GM23248 (cell line): ENCODE measurements around the gene CYGB. TPM values are rescaled to one million over a fixed set of nuclear protein-coding genes. Genes with fewer than 3 reads are reported as not detected.

Experiments
- DNase-seq: peaks from one replicate; pipeline ENCODE4 v3.0.0-alpha.2; 2015
- H2AFZ ChIP-seq: fragments of 200-600 bp; sonication (generic); 2 replicates; pipeline ENCODE4 v1.6.1; 2016; ENCODE audit warnings: antibody characterized with exemption
- H3F3A ChIP-seq: fragments of 200-600 bp; sonication (generic); 2 replicates; pipeline ENCODE4 v1.6.1; 2016; ENCODE audit warnings: mild to moderate bottlenecking, antibody characterized with exemption, mixed run types; ENCODE audit not compliant: insufficient read depth
- H3K27ac ChIP-seq: fragments of 200-600 bp; sonication (generic); 2 replicates; pipeline ENCODE4 v1.5.1; 2016; ENCODE audit warnings: mild to moderate bottlenecking
- H3K27me3 ChIP-seq: fragments of 200-600 bp; sonication (generic); replicated peaks from 2 replicates; pipeline ENCODE4 v1.6.1; 2016; ENCODE audit warnings: mild to moderate bottlenecking; ENCODE audit not compliant: insufficient read depth
- H3K36me3 ChIP-seq: fragments of 200-600 bp; sonication (generic); 2 replicates; pipeline ENCODE4 v1.6.1; 2016; ENCODE audit warnings: low read depth, mild to moderate bottlenecking
- H3K4me1 ChIP-seq: fragments of 200-600 bp; sonication (generic); 2 replicates; pipeline ENCODE4 v1.6.1; 2016; ENCODE audit warnings: mild to moderate bottlenecking; ENCODE audit not compliant: insufficient read depth
- H3K4me2 ChIP-seq: fragments of 200-600 bp; sonication (generic); one replicate; pipeline ENCODE4 v1.6.1; 2016; ENCODE audit warnings: mild to moderate bottlenecking; ENCODE audit not compliant: unreplicated experiment
- H3K4me3 ChIP-seq: fragments of 200-600 bp; sonication (generic); 2 replicates; pipeline ENCODE4 v1.5.1; 2016; ENCODE audit warnings: mild to moderate bottlenecking
- H3K79me2 ChIP-seq: fragments of 200-600 bp; sonication (generic); 2 replicates; pipeline ENCODE4 v1.6.1; 2016; ENCODE audit warnings: mild to moderate bottlenecking; ENCODE audit not compliant: insufficient read depth
- H3K9ac ChIP-seq: fragments of 200-600 bp; sonication (generic); 2 replicates; pipeline ENCODE4 v1.6.1; 2016; ENCODE audit warnings: mild to moderate bottlenecking
- H3K9me2 ChIP-seq: fragments of 200-600 bp; sonication (generic); 2 replicates; pipeline ENCODE4 v1.6.1; 2016; ENCODE audit warnings: mixed run types, mild to moderate bottlenecking, moderate library complexity; ENCODE audit not compliant: insufficient read depth
- H3K9me3 ChIP-seq: fragments of 200-600 bp; sonication (generic); one replicate; pipeline ENCODE4 v1.6.1; 2017; ENCODE audit warnings: low read depth
- H4K20me1 ChIP-seq: fragments of 200-600 bp; sonication (generic); 2 replicates; pipeline ENCODE4 v1.6.0; 2016; ENCODE audit not compliant: insufficient read depth
- EZH2 ChIP-seq: fragments of 200-600 bp; sonication (generic); IDR thresholded peaks from 2 replicates; pipeline ENCODE4 v1.6.1; 2018; ENCODE audit warnings: antibody characterized with exemption, mild to moderate bottlenecking; ENCODE audit not compliant: insufficient read depth, poor library complexity, severe bottlenecking
- EZH2phosphoT487 ChIP-seq: fragments of 200-600 bp; sonication (generic); IDR thresholded peaks from 2 replicates; pipeline ENCODE4 v1.6.1; 2018; ENCODE audit warnings: antibody characterized with exemption, moderate library complexity, mild to moderate bottlenecking, low read depth; ENCODE audit not compliant: insufficient read depth
- WGBS, 2 experiments: methylation state at CpG; one replicate each; pipeline ENCODE4 v1.1.6; 2015 to 2017; ENCODE audit warnings: low lambda C conversion rate in 2 of 2, low coverage in 1 of 2; ENCODE audit errors: missing lambda C conversion rate in 2 of 2; 5-methylcytosine and 5-hydroxymethylcytosine counted together
- in situ Hi-C: fragments of 300-500 bp; cut with MboI; formaldehyde crosslinking; loops from 2 replicates; pipeline ENCODE4 v1.15.0; 2020
- polyA plus RNA-seq: library from polyadenylated mRNA; unstranded; fragments of >200 nt; fragmentation: Nextera tagmentation; extraction: Ambion mirVana; gene quantifications from 2 replicates; pipeline ENCODE4 v1.2.1, GENCODE V29; 2016
- total RNA-seq: library from RNA; depleted of rRNA; stranded (reverse); fragments of >200 nt; shearing (Covaris generic); gene quantifications from 2 replicates; pipeline ENCODE4 v1.2.3, GENCODE V29; 2014

Gene CYGB
- total and polyA plus RNA-seq, 2 experiments from 2014 or later = 1.1 to 8.3 TPM

GRCh38 chr17:76550712-76551615 lies 13.5 kb upstream of the CYGB start:
- no peak for TF ChIP-seq EZH2phosphoT487
- TF ChIP-seq EZH2 = no peak
- peak overlapping the region; percentile 40 for H3K27ac ChIP-seq
- no peak overlapping the region for H3K9ac ChIP-seq
- in situ Hi-C loops = no loop called here
- 0 out of 2 replicates have a peak overlapping the region, but pooled peaks have one; percentile 7 for H2AFZ ChIP-seq
- no peak overlapping the region for H3K4me3 ChIP-seq
- no peaks in the 10 kb centered on the region for H3K9me2 ChIP-seq
- H3K36me3 ChIP-seq = no peaks in the 10 kb centered on the region
- no peaks in the 10 kb centered on the region for H3K27me3 ChIP-seq
- H4K20me1 ChIP-seq = no peaks in the 10 kb centered on the region
- peak overlapping the region; percentile 48 for H3K4me2 ChIP-seq
- DNase-seq = peak; percentile 64
- H3K9me3 ChIP-seq = no peaks in the 10 kb centered on the region
- peaks cover 36% of the 10 kb centered on the region for H3F3A ChIP-seq
- peaks cover 20% of the 10 kb centered on the region for H3K4me1 ChIP-seq
- 73 to 76% methylated on average over 15 of the region's 15 CpGs for WGBS, 2 experiments
- no peaks in the 10 kb centered on the region for H3K79me2 ChIP-seq

- 90 to 91% methylated on average over 7 of the region's 7 CpGs for WGBS, 2 experiments
- no peaks in the 10 kb centered on the region for H3K79me2 ChIP-seq
- DNase-seq = no peak
- peaks cover 20% of the 10 kb centered on the region for H3K4me1 ChIP-seq
- TF ChIP-seq EZH2 (no peak), EZH2phosphoT487 (no peak)
- no peak overlapping the region for H2AFZ ChIP-seq
- H3K9me3 ChIP-seq = no peaks in the 10 kb centered on the region
- no peaks in the 10 kb centered on the region for H3K36me3 ChIP-seq
- no peak overlapping the region for H3K27ac ChIP-seq
- no peak overlapping the region for H3K9ac ChIP-seq
- H3F3A ChIP-seq = peaks cover 36% of the 10 kb centered on the region
- H3K9me2 ChIP-seq = no peaks in the 10 kb centered on the region
- H3K27me3 ChIP-seq = no peaks in the 10 kb centered on the region
- H3K4me2 ChIP-seq = no peak overlapping the region
- no peaks in the 10 kb centered on the region for H4K20me1 ChIP-seq
- no peak overlapping the region for H3K4me3 ChIP-seq
- in situ Hi-C loops = no loop called here
Measured at GRCh38 chr17:76549539-76549938, 12.0 kb upstream of the CYGB start.

GRCh38 chr17:76549215-76549518 lies 11.7 kb upstream of the CYGB start:
- Histone ChIP-seq H3K4me2 (no peak overlapping the region), H3K9me2 (no peaks in the 10 kb centered on the region), H3K27me3 (no peaks in the 10 kb centered on the region), H3K9me3 (no peaks in the 10 kb centered on the region), H3K27ac (no peak overlapping the region), H3F3A (peaks cover 36% of the 10 kb centered on the region), H3K4me1 (peaks cover 20% of the 10 kb centered on the region), H3K9ac (no peak overlapping the region), H3K79me2 (no peaks in the 10 kb centered on the region), H3K36me3 (no peaks in the 10 kb centered on the region), H4K20me1 (no peaks in the 10 kb centered on the region), H2AFZ (no peak overlapping the region), H3K4me3 (no peak overlapping the region)
- WGBS, 2 experiments = 85 to 92% methylated on average over 9 of the region's 9 CpGs
- in situ Hi-C loops = no loop called here
- no peak for TF ChIP-seq EZH2phosphoT487
- no peak for TF ChIP-seq EZH2
- no peak for DNase-seq

- Histone ChIP-seq H3K27ac (no peak overlapping the region), H3K9me3 (no peaks in the 10 kb centered on the region)
- 59 to 66% methylated on average over 9 of the region's 9 CpGs for WGBS, 2 experiments
Measured at GRCh38 chr17:76548378-76549214, 11.1 kb upstream of the CYGB start.

More at GRCh38 chr17:76548378-76549214, 11.1 kb upstream of the CYGB start:
- no peak for TF ChIP-seq EZH2
- no peak for TF ChIP-seq EZH2phosphoT487
- Histone ChIP-seq H3K36me3 (no peaks in the 10 kb centered on the region), H3K4me2 (no peak overlapping the region), H3F3A (peaks cover 36% of the 10 kb centered on the region), H3K27me3 (no peaks in the 10 kb centered on the region), H3K9me2 (no peaks in the 10 kb centered on the region), H3K4me1 (peaks cover 20% of the 10 kb centered on the region), H3K4me3 (no peak overlapping the region), H3K9ac (no peak overlapping the region), H4K20me1 (no peaks in the 10 kb centered on the region), H2AFZ (no peak overlapping the region), H3K79me2 (no peaks in the 10 kb centered on the region)
- no peak for DNase-seq
- in situ Hi-C loops = no loop called here
